DND-41 (cell line): ENCODE results near the gene CDH12.

Source experiments
- ATAC-seq: fragments of 200-7000 bp; cut with Tn5 transposase; 3 replicates; pipeline ENCODE4 v1.9.1; 2021; ENCODE audit warnings: low read depth; ENCODE audit not compliant: insufficient read depth
- DNase-seq: peaks from one replicate; pipeline ENCODE4 v3.0.0-alpha.2; 2020
- H2AFZ ChIP-seq: 2 replicates; pipeline ENCODE4 v1.6.0; 2012; ENCODE audit warnings: low read depth, low read length
- H3K27ac ChIP-seq: 2 replicates; pipeline ENCODE4 v1.5.1; 2012; ENCODE audit warnings: low read length, inconsistent platforms
- H3K27me3 ChIP-seq: fragments of 200-600 bp; sonication (generic); 2 replicates; pipeline ENCODE4 v1.6.0; 2012; ENCODE audit warnings: low read length, mild to moderate bottlenecking, inconsistent platforms; ENCODE audit not compliant: insufficient read depth, poor library complexity
- H3K36me3 ChIP-seq: 2 replicates; pipeline ENCODE4 v1.5.1; 2012; ENCODE audit warnings: low read length, inconsistent platforms; ENCODE audit not compliant: insufficient read depth
- H3K4me1 ChIP-seq: 2 replicates; pipeline ENCODE4 v1.5.1; 2012; ENCODE audit warnings: mild to moderate bottlenecking, low read length; ENCODE audit not compliant: insufficient read depth
- H3K4me2 ChIP-seq: 2 replicates; pipeline ENCODE4 v1.6.0; 2012; ENCODE audit warnings: mild to moderate bottlenecking, moderate library complexity, low read length, inconsistent platforms; ENCODE audit not compliant: insufficient read depth
- H3K4me3 ChIP-seq, 2 experiments: fragments of 200-600 bp in 1 of 2; shearing (Covaris generic) in 1 of 2; 2 replicates each; pipeline ENCODE4 v1.5.1; 2012 to 2016; ENCODE audit warnings: inconsistent platforms in 2 of 2, low read length in 2 of 2, mild to moderate bottlenecking in 2 of 2, low read depth in 1 of 2, moderate library complexity in 1 of 2
- H3K79me2 ChIP-seq: 2 replicates; pipeline ENCODE4 v1.6.0; 2012; ENCODE audit warnings: low read length, inconsistent platforms; ENCODE audit not compliant: insufficient read depth
- H3K9ac ChIP-seq: 2 replicates; pipeline ENCODE4 v1.6.0; 2012; ENCODE audit warnings: low read depth, mild to moderate bottlenecking, inconsistent platforms, low read length, moderate library complexity
- H3K9me3 ChIP-seq: 2 replicates; pipeline ENCODE4 v1.5.1; 2012; ENCODE audit warnings: low read length, moderate library complexity, mild to moderate bottlenecking, inconsistent platforms; ENCODE audit not compliant: insufficient read depth, severe bottlenecking
- H4K20me1 ChIP-seq: 2 replicates; pipeline ENCODE4 v1.6.0; 2012; ENCODE audit warnings: low read length; ENCODE audit not compliant: insufficient read depth
- EZH2 ChIP-seq: IDR thresholded peaks from 3 replicates; pipeline ENCODE4 v1.6.1; 2012; ENCODE audit warnings: borderline replicate concordance, low read depth, mild to moderate bottlenecking, moderate library complexity, low read length, inconsistent platforms; ENCODE audit not compliant: severe bottlenecking
- TF ChIP-seq, protein P1 (sequence below): IDR thresholded peaks from 2 replicates; pipeline ENCODE4 v1.5.1; 2012; ENCODE audit warnings: borderline replicate concordance, low read length, moderate library complexity, mild to moderate bottlenecking; ENCODE audit not compliant: poor library complexity, severe bottlenecking; ENCODE audit errors: extremely low read depth

Gene CDH12

DNA sequence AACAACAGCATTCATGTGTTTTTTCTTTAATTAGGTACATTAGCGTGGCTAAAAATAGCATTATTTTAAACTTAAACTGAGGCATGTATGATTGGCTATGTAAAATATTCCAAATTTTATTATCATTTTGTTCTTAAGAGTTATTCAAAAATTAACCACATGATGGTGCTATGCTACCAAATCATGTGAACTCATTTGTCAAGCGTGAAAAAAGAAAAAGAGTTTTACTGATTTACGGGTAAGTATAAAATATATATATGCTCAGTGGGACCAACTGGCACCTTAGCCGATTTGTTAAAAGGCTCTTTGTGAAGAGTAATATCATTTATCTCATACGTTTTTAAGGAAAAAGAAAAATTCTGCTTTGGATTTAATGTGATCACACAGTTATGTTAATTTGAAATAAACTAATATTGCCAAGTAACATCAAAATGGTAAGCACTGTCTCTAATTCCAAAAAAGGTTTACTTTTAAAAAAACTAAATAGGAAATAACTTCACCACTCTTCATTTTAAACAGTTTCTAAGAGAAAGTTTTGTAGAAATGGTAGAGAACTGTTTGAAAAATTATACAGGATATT, 1042.3 kb downstream of the CDH12 start:
- TF ChIP-seq, protein P1, sequence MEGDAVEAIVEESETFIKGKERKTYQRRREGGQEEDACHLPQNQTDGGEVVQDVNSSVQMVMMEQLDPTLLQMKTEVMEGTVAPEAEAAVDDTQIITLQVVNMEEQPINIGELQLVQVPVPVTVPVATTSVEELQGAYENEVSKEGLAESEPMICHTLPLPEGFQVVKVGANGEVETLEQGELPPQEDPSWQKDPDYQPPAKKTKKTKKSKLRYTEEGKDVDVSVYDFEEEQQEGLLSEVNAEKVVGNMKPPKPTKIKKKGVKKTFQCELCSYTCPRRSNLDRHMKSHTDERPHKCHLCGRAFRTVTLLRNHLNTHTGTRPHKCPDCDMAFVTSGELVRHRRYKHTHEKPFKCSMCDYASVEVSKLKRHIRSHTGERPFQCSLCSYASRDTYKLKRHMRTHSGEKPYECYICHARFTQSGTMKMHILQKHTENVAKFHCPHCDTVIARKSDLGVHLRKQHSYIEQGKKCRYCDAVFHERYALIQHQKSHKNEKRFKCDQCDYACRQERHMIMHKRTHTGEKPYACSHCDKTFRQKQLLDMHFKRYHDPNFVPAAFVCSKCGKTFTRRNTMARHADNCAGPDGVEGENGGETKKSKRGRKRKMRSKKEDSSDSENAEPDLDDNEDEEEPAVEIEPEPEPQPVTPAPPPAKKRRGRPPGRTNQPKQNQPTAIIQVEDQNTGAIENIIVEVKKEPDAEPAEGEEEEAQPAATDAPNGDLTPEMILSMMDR, result peak; percentile 54
- no peak for TF ChIP-seq EZH2
- H3K4me2 ChIP-seq, result no peak overlapping the region
- no peaks in the 10 kb centered on the region for H3K4me1 ChIP-seq
- H3K27ac ChIP-seq, result no peak overlapping the region
- H3K79me2 ChIP-seq, result no peaks in the 10 kb centered on the region
- ATAC-seq (no peak), DNase-seq (no peak)
- no peak overlapping the region for H2AFZ ChIP-seq
- H3K9ac ChIP-seq, result no peak overlapping the region
- H4K20me1 ChIP-seq, result no peaks in the 10 kb centered on the region
- H3K4me3 ChIP-seq, result no peak overlapping the region
- no peaks in the 10 kb centered on the region for H3K36me3 ChIP-seq
- H3K27me3 ChIP-seq, result no peaks in the 10 kb centered on the region
- no peaks in the 10 kb centered on the region for H3K9me3 ChIP-seq

GRCh38 chr5:21809611-21810010, 1043.5 kb downstream of the CDH12 start:
- H3K27ac ChIP-seq, result no peak overlapping the region
- ATAC-seq (no peak), DNase-seq (no peak)
- H4K20me1 ChIP-seq, result no peaks in the 10 kb centered on the region
- H3K9me3 ChIP-seq, result no peaks in the 10 kb centered on the region
- no peaks in the 10 kb centered on the region for H3K36me3 ChIP-seq
- H3K9ac ChIP-seq, result no peak overlapping the region
- H2AFZ ChIP-seq, result no peak overlapping the region
- TF ChIP-seq, protein P1, result no peak
- TF ChIP-seq EZH2, result no peak
- H3K4me3 ChIP-seq, result no peak overlapping the region
- no peak overlapping the region for H3K4me2 ChIP-seq
- no peaks in the 10 kb centered on the region for H3K4me1 ChIP-seq
- H3K79me2 ChIP-seq, result no peaks in the 10 kb centered on the region
- H3K27me3 ChIP-seq, result no peaks in the 10 kb centered on the region

DNA sequence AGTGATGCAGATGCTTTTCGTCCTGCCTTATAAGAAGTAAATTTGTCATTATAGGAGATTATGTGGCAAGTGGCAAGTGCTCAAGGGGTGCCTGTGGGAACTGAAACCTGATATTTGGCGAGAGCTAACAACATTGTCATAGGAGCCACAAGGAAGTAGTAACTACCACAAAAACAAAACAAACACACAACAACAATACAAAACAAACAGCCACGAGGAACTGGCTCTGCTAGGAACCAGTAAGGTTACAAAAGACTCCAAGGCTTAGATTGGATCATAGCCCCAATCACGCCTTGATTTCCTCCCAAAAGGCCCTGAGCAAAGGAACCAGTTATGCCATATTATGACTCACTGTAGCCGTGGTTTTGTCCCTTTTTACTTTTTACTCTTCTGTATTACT, 1045.2 kb downstream of the CDH12 start:
- H2AFZ ChIP-seq, result no peak overlapping the region
- H3K9ac ChIP-seq, result no peak overlapping the region
- H3K36me3 ChIP-seq, result no peaks in the 10 kb centered on the region
- H3K79me2 ChIP-seq, result no peaks in the 10 kb centered on the region
- H3K27me3 ChIP-seq, result no peaks in the 10 kb centered on the region
- DNase-seq (no peak), ATAC-seq (no peak)
- no peak overlapping the region for H3K4me2 ChIP-seq
- TF ChIP-seq EZH2, result no peak
- TF ChIP-seq, protein P1, result no peak
- no peaks in the 10 kb centered on the region for H4K20me1 ChIP-seq
- no peak overlapping the region for H3K4me3 ChIP-seq
- H3K27ac ChIP-seq, result no peak overlapping the region
- H3K4me1 ChIP-seq, result no peaks in the 10 kb centered on the region
- no peaks in the 10 kb centered on the region for H3K9me3 ChIP-seq
